Large intestine (tissue), 3 donors: Measurements from ENCODE around the gene LIMK1. TPM values are rescaled to one million over a fixed set of nuclear protein-coding genes. Genes with fewer than 3 reads are reported as not detected.
"Not testable (repeated sequence)": the region's sequence is repeated elsewhere in the genome, so short reads cannot be mapped to it uniquely, and the experiment has no call there.

Source experiments
- DNase-seq, 2 donors: peaks; one replicate each; pipeline versions ENCODE4 v3.0.0 to v3.0.0-alpha.2; 2013
- H3K27ac ChIP-seq: one replicate; pipeline ENCODE4 v1.5.1; 2013; ENCODE audit warnings: low read length
- H3K27me3 ChIP-seq: 2 replicates; pipeline ENCODE4 v1.6.1; 2013; ENCODE audit warnings: low read length; ENCODE audit not compliant: control insufficient read depth, insufficient read depth
- H3K36me3 ChIP-seq: 2 replicates; pipeline ENCODE4 v1.6.1; 2013; ENCODE audit warnings: low read length; ENCODE audit not compliant: control insufficient read depth, insufficient read depth
- H3K4me1 ChIP-seq: one replicate; pipeline ENCODE4 v1.6.1; 2013; ENCODE audit warnings: low read length; ENCODE audit not compliant: control insufficient read depth, insufficient read depth
- H3K4me3 ChIP-seq: one replicate; pipeline ENCODE4 v1.5.1; 2013; ENCODE audit warnings: low read length
- H3K9me3 ChIP-seq: one replicate; pipeline ENCODE4 v1.6.1; 2013; ENCODE audit warnings: mild to moderate bottlenecking, low read depth, low read length, moderate library complexity; ENCODE audit not compliant: control insufficient read depth
- WGBS: methylation state at CpG from one replicate; pipeline ENCODE4 v1.1.5; 2013; ENCODE audit warnings: low lambda C conversion rate; ENCODE audit not compliant: insufficient coverage; 5-methylcytosine and 5-hydroxymethylcytosine counted together
- polyA plus RNA-seq: library from polyadenylated mRNA; unstranded; fragments of 120-200 nt; gene quantifications from one replicate; pipeline ENCODE4 v1.2.1, GENCODE V29; 2013

Gene LIMK1
- polyA plus RNA-seq, 1 donor = 10.2 TPM

DNA sequence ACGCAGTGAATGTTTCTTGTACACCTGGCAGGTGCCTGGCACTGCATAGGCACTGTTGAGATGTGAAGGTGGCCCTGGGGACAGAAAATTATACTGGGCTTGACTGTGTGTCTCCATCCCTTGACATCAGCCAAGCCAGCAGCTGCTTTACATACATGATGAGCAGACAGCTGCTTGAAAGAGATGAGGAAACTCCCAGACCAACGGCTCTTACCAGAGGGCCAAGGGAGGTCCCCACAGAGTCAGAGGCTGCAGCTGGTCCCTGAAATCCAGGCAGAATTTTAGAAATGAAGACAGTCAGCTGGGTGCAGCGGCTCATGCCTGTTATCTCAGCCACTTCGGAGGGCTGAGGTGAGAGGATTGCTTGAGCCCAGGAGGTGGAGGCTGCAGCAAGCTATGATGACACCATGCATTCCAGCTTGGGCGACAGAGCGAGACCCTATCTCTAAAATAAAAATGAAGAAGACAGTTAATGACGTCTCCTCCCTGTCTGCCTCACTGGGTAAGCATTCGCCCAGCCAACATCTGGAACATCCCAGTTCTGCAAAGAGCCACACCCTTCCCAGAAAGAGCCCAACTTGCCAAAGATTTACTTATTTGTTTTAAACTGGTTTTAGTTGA lies 17.6 kb downstream of the LIMK1 start:
- no peak overlapping the region for H3K27ac ChIP-seq
- H3K4me3 ChIP-seq = no peak overlapping the region
- WGBS = no CpG with 5 or more reads among the region's 8 CpGs
- DNase-seq = no peak
- peaks cover 31% of the 10 kb centered on the region for H3K36me3 ChIP-seq
- no peaks in the 10 kb centered on the region for H3K9me3 ChIP-seq
- H3K27me3 ChIP-seq = no peaks in the 10 kb centered on the region
- H3K4me1 ChIP-seq = no peaks in the 10 kb centered on the region

GRCh38 chr7:74103219-74103772 lies 19.7 kb downstream of the LIMK1 start:
- no peak overlapping the region for H3K4me3 ChIP-seq
- no peaks in the 10 kb centered on the region for H3K9me3 ChIP-seq
- H3K36me3 ChIP-seq = peaks cover 34% of the 10 kb centered on the region
- no peaks in the 10 kb centered on the region for H3K27me3 ChIP-seq
- H3K27ac ChIP-seq = no peak overlapping the region
- no peaks in the 10 kb centered on the region for H3K4me1 ChIP-seq
- no peak for DNase-seq
- no CpG with 5 or more reads among the region's 6 CpGs for WGBS

GRCh38 chr7:74104702-74105101 lies 21.1 kb downstream of the LIMK1 start:
- no peak overlapping the region for H3K4me3 ChIP-seq
- no peaks in the 10 kb centered on the region for H3K27me3 ChIP-seq
- no peaks in the 10 kb centered on the region for H3K9me3 ChIP-seq
- no peak for DNase-seq
- H3K4me1 ChIP-seq = no peaks in the 10 kb centered on the region
- no CpG with 5 or more reads among the region's 8 CpGs for WGBS
- H3K36me3 ChIP-seq = peaks cover 40% of the 10 kb centered on the region
- no peak overlapping the region for H3K27ac ChIP-seq

DNA sequence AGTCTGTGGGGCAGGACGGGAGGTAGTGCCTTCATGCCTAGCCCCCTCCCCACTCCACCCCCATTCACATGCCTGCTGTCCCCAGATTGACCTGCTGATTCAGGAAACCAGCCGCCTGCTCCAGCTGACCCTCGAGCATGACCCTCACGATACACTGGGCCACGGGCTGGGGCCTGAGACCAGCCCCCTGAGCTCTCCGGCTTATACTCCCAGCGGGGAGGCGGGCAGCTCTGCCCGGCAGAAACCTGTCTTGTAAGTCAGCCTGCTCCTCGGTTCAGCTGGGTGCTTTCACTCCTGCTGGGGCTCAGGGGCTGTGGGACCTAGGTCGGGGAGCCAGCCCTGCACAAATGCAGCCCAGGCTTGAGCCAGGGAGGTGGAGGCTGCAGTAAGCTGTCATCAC lies 22.4 kb downstream of the LIMK1 start:
- WGBS = no CpG with 5 or more reads among the region's 11 CpGs
- Histone ChIP-seq H3K36me3 (peaks cover 41% of the 10 kb centered on the region), H3K9me3 (no peaks in the 10 kb centered on the region), H3K27me3 (no peaks in the 10 kb centered on the region), H3K27ac (no peak overlapping the region), H3K4me1 (no peaks in the 10 kb centered on the region), H3K4me3 (no peak overlapping the region)
- no peak for DNase-seq

- no peak overlapping the region for H3K4me3 ChIP-seq
- H3K4me1 ChIP-seq = no peaks in the 10 kb centered on the region
- H3K36me3 ChIP-seq = peaks cover 44% of the 10 kb centered on the region
- no peaks in the 10 kb centered on the region for H3K9me3 ChIP-seq
- WGBS = no CpG with 5 or more reads among the region's 18 CpGs
- no peaks in the 10 kb centered on the region for H3K27me3 ChIP-seq
- no peak overlapping the region for H3K27ac ChIP-seq
- DNase-seq = no peak
Measured at GRCh38 chr7:74106846-74107245, 23.2 kb downstream of the LIMK1 start.

DNA sequence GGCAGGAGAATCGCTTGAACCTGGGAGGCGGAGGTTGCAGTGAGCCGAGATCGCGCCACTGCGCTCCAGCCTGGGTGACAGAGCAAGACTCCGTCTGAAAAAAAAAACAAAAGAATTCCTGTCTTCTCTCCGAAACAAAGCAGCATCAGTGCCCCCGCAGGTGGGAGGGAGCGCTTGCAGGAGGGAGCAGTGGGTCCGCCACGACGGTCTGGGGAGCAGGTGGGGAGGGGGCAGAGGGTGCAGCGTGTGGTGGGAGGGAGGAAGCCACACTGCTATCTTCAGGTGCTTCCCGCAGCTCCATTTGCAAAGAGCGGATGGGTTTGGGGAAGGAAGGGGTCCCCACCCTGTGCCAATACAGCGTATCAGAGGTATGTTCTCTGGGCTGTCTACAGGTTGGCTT lies 31.7 kb downstream of the LIMK1 start:
- DNase-seq = no peak
- Histone ChIP-seq H3K9me3 (no peaks in the 10 kb centered on the region), H3K27me3 (no peaks in the 10 kb centered on the region), H3K27ac (no peak overlapping the region), H3K36me3 (peaks cover 17% of the 10 kb centered on the region), H3K4me3 (no peak overlapping the region), H3K4me1 (no peaks in the 10 kb centered on the region)
- WGBS = no CpG with 5 or more reads among the region's 17 CpGs

DNA sequence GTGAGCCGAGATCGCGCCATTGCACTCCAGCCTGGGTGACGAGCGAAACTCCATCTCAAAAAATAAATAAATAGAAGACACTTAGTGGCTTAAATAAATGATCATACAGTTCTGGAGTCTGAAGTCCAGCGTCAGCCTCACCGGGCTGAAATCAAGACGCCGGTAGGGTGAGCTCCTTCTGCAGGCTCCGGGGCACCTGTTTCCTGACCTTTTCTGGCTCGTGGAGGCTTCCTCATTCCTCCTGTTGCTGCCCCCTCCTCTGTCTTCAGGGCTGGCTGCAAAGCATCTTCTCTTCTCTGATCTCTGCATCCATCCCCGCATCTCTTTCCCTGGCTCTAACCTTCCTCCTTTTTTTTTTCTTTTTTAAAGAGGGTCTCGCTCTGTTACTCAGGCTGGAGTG lies 32.8 kb downstream of the LIMK1 start:
- Histone ChIP-seq H3K4me1 (no peaks in the 10 kb centered on the region), H3K9me3 (no peaks in the 10 kb centered on the region), H3K36me3 (peaks cover 27% of the 10 kb centered on the region), H3K4me3 (no peak overlapping the region), H3K27me3 (no peaks in the 10 kb centered on the region), H3K27ac (no peak overlapping the region)
- no peak for DNase-seq
- WGBS = 86% methylated on average over 2 of the region's 13 CpGs

- DNase-seq = no peak
- WGBS = no CpG with 5 or more reads among the region's 4 CpGs
- Histone ChIP-seq H3K9me3 (no peaks in the 10 kb centered on the region), H3K27me3 (no peaks in the 10 kb centered on the region), H3K4me1 (no peaks in the 10 kb centered on the region), H3K27ac (no peak overlapping the region), H3K4me3 (no peak overlapping the region), H3K36me3 (peaks cover 20% of the 10 kb centered on the region)
Measured at GRCh38 chr7:74119831-74120230, 36.2 kb downstream of the LIMK1 start.

DNA sequence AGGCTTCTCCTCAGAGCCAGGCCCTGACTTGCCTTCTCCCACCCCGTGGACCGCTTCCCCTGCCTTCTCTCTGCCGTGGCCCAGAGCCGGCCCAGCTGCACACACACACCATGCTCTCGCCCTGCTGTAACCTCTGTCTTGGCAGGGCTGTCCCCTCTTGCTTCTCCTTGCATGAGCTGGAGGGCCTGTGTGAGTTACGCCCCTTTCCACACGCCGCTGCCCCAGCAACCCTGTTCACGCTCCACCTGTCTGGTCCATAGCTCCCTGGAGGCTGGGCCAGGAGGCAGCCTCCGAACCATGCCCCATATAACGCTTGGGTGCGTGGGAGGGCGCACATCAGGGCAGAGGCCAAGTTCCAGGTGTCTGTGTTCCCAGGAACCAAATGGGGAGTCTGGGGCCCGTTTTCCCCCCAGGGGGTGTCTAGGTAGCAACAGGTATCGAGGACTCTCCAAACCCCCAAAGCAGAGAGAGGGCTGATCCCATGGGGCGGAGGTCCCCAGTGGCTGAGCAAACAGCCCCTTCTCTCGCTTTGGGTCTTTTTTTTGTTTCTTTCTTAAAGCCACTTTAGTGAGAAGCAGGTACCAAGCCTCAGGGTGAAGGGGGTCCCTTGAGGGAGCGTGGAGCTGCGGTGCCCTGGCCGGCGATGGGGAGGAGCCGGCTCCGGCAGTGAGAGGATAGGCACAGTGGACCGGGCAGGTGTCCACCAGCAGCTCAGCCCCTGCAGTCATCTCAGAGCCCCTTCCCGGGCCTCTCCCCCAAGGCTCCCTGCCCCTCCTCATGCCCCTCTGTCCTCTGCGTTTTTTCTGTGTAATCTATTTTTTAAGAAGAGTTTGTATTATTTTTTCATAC lies 38.0 kb downstream of the LIMK1 start:
- Histone ChIP-seq H3K27ac (no peak overlapping the region), H3K9me3 (no peaks in the 10 kb centered on the region), H3K4me1 (no peaks in the 10 kb centered on the region), H3K27me3 (no peaks in the 10 kb centered on the region), H3K36me3 (peaks cover 20% of the 10 kb centered on the region), H3K4me3 (no peak overlapping the region)
- DNase-seq = no peak
- WGBS = no CpG with 5 or more reads among the region's 26 CpGs

DNA sequence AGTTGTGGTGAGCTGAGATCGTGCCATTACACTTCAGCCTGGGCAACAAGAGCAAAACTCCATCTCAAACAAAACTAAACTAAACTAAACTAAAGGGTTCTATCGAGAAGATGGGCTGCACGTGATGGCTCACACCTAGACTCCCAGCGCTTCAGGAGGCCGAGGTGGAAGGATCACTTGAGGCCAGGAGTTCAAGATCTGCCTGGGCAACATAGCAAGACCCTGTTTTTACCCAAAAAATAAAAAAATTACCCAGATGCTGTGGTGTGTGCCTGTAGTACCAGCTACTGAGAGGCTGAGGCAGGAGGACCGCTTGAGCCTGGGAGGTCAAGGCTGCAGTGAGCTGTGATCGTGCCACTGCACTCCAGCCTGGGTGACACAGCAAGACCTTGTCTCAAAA lies 40.3 kb downstream of the LIMK1 start:
- not testable (repeated sequence) for H3K9me3 ChIP-seq, DNase-seq, H3K4me1 ChIP-seq, H3K27me3 ChIP-seq, H3K4me3 ChIP-seq, H3K27ac ChIP-seq
- WGBS = no CpG with 5 or more reads among the region's 7 CpGs
- peaks cover 20% of the 10 kb centered on the region for H3K36me3 ChIP-seq
